ENCODE results near the gene TOGARAM2. TPM values are rescaled to one million over a fixed set of nuclear protein-coding genes. Genes with fewer than 3 reads are reported as not detected.

TOGARAM2 gene
- total RNA-seq, 1 donor from 2014 or later, result 0.35 TPM

- Mint-ChIP-seq H3K4me1 (peaks cover 12% of the 10 kb centered on the region), H3K4me3 (no peak overlapping the region), H3K9me3 (no peaks in the 10 kb centered on the region), H3K27ac (ENCODE audit: unreplicated experiment) (peak overlapping the region; percentile 86), H3K27me3 (ENCODE audit: low read depth) (no peaks in the 10 kb centered on the region), H3K36me3 (ENCODE audit: low read depth) (no peaks in the 10 kb centered on the region)
- TF ChIP-seq CTCF (conservative IDR thresholded peaks at IDR 0.05), result no peak
- no peak for DNase-seq (ENCODE audit: low read depth, low spot score)
Measured at GRCh38 chr2:28970464-28971160, 10.5 kb upstream of the TOGARAM2 start.

- DNase-seq (ENCODE audit: low read depth, low spot score), result no peak
- Mint-ChIP-seq H3K4me3 (no peak overlapping the region), H3K36me3 (ENCODE audit: low read depth) (no peaks in the 10 kb centered on the region), H3K27me3 (ENCODE audit: low read depth) (no peaks in the 10 kb centered on the region), H3K9me3 (no peaks in the 10 kb centered on the region), H3K4me1 (peaks cover 12% of the 10 kb centered on the region), H3K27ac (ENCODE audit: unreplicated experiment) (no peak overlapping the region)
- TF ChIP-seq CTCF (conservative IDR thresholded peaks at IDR 0.05), result no peak
Measured at GRCh38 chr2:28972778-28973335, 8.2 kb upstream of the TOGARAM2 start.

GRCh38 chr2:28974252-28974651 lies 6.8 kb upstream of the TOGARAM2 start:
- Mint-ChIP-seq H3K27ac (ENCODE audit: unreplicated experiment) (no peak overlapping the region), H3K4me3 (no peak overlapping the region)

GRCh38 chr2:28975671-28976070 lies 5.4 kb upstream of the TOGARAM2 start:
- H3K4me3 Mint-ChIP-seq, result no peak overlapping the region
- H3K4me1 Mint-ChIP-seq, result peaks cover 8% of the 10 kb centered on the region
- no peaks in the 10 kb centered on the region for H3K9me3 Mint-ChIP-seq
- no peaks in the 10 kb centered on the region for H3K36me3 Mint-ChIP-seq (ENCODE audit: low read depth)
- no peak for DNase-seq (ENCODE audit: low read depth, low spot score)
- H3K27ac Mint-ChIP-seq (ENCODE audit: unreplicated experiment), result peak overlapping the region; percentile 73
- H3K27me3 Mint-ChIP-seq (ENCODE audit: low read depth), result no peaks in the 10 kb centered on the region
- TF ChIP-seq CTCF (conservative IDR thresholded peaks at IDR 0.05), result no peak

More at GRCh38 chr2:28974252-28974651, 6.8 kb upstream of the TOGARAM2 start:
- H3K36me3 Mint-ChIP-seq (ENCODE audit: low read depth), result no peaks in the 10 kb centered on the region
- peaks cover 12% of the 10 kb centered on the region for H3K4me1 Mint-ChIP-seq
- H3K9me3 Mint-ChIP-seq, result no peaks in the 10 kb centered on the region
- H3K27me3 Mint-ChIP-seq (ENCODE audit: low read depth), result no peaks in the 10 kb centered on the region
- no peak for TF ChIP-seq CTCF (conservative IDR thresholded peaks at IDR 0.05)
- DNase-seq (ENCODE audit: low read depth, low spot score), result no peak

- Mint-ChIP-seq H3K4me1 (peaks cover under 1% of the 10 kb centered on the region), H3K4me3 (no peak overlapping the region), H3K36me3 (ENCODE audit: low read depth) (no peaks in the 10 kb centered on the region), H3K27me3 (ENCODE audit: low read depth) (no peaks in the 10 kb centered on the region), H3K9me3 (no peaks in the 10 kb centered on the region), H3K27ac (ENCODE audit: unreplicated experiment) (no peak overlapping the region)
- no peak for TF ChIP-seq CTCF (conservative IDR thresholded peaks at IDR 0.05)
- DNase-seq (ENCODE audit: low read depth, low spot score), result no peak
Measured at GRCh38 chr2:28976584-28976983, 4.5 kb upstream of the TOGARAM2 start.

Data from neural crest cell (in vitro differentiated cells).